NT2/D1 (cell line): ENCODE results near the gene AK4.

Source experiments
- SUZ12 ChIP-seq: IDR thresholded peaks from 2 replicates; pipeline ENCODE4 v1.6.1; 2011; ENCODE audit not compliant: insufficient read length, insufficient read depth; ENCODE audit errors: extremely low read depth
- YY1 ChIP-seq: IDR thresholded peaks from 2 replicates; pipeline ENCODE4 v1.6.1; 2011; ENCODE audit not compliant: insufficient read length, insufficient read depth
- ZNF274 ChIP-seq: IDR thresholded peaks from 2 replicates; pipeline ENCODE4 v1.6.1; 2011; ENCODE audit warnings: mild to moderate bottlenecking, low read depth, low read length

GRCh38 chr1:65233782-65234181 lies 85.8 kb downstream of the AK4 start:
- no peak for TF ChIP-seq ZNF274
- TF ChIP-seq YY1 = no peak
- TF ChIP-seq SUZ12 = no peak
